GM10266 (cell line): ENCODE measurements around the gene ANXA1.
A peak's percentile ranks its signal among the peaks of the same experiment; 100 is the strongest.

Experiments used
- DNase-seq: peaks from one replicate; pipeline ENCODE4 v3.0.0; 2012; ENCODE audit errors: extremely low spot score
- TF ChIP-seq, protein P1 (sequence below): IDR thresholded peaks from 2 replicates; pipeline ENCODE4 v1.5.1; 2012; ENCODE audit warnings: mild to moderate bottlenecking, low read depth; ENCODE audit not compliant: control insufficient read depth, insufficient read depth; ENCODE audit errors: missing control alignments

The ANXA1 gene

DNA sequence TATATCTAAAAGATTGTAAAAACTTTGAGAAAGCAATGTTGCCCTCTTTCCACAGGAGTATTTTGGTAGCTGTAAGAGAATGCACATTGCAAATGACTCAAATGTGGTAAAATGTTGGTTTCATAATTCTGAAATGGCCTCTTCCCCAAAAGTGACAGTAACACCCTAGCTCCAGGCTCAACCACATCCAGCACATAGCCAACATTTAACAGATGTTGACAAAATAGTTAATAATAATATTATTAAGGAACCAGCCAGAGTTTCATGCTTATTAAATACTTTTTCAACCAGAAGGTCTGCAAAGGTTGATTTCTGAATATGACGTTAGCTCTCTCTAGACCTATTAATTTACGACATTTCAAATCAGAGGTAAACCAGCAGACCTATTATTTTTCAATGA, 1.3 kb downstream of the ANXA1 start:
- peak; percentile 14 for DNase-seq
- TF ChIP-seq, protein P1, sequence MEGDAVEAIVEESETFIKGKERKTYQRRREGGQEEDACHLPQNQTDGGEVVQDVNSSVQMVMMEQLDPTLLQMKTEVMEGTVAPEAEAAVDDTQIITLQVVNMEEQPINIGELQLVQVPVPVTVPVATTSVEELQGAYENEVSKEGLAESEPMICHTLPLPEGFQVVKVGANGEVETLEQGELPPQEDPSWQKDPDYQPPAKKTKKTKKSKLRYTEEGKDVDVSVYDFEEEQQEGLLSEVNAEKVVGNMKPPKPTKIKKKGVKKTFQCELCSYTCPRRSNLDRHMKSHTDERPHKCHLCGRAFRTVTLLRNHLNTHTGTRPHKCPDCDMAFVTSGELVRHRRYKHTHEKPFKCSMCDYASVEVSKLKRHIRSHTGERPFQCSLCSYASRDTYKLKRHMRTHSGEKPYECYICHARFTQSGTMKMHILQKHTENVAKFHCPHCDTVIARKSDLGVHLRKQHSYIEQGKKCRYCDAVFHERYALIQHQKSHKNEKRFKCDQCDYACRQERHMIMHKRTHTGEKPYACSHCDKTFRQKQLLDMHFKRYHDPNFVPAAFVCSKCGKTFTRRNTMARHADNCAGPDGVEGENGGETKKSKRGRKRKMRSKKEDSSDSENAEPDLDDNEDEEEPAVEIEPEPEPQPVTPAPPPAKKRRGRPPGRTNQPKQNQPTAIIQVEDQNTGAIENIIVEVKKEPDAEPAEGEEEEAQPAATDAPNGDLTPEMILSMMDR = no peak

DNA sequence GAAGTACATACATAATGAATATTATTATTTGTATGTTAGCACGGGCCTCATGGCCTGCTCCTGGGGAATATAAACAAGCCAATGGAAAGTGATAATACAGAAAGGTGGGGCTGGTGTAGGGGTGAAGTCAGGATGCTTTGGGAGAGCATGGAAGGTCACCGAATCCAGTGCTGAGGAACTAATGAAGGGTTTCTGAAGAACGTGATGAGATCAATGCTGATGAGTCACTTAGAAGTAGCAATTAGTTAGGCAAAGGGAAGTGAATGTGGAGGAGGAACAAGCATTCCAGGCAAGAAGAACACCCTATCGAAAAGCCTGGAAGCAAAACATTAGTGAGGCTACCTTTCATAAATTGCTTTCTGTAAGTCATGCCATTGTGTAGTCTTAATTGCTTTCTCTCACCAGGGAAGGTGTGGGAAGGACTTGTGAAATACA, 2.1 kb downstream of the ANXA1 start:
- TF ChIP-seq, protein P1 = no peak
- DNase-seq = no peak

DNA sequence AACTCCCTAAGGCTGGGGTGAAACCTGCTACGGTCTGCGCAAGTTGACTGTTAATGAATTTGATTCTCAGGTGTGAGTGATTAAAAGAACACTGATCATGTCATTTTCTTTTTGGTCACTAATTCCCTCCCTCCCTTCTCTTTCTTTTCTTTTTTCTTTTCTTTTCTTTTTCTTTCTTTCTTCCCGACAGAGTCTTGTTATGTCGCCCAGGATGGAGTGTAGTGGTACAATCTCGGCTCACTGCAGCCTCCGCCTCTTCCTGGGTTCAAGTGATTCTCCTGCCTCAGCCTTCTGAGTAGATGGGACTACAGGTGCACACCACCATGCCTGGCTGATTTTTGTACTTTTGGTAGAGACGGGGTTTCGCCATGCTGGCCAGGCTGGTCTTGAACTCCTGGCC, 2.6 kb downstream of the ANXA1 start:
- TF ChIP-seq, protein P1 = no peak

DNA sequence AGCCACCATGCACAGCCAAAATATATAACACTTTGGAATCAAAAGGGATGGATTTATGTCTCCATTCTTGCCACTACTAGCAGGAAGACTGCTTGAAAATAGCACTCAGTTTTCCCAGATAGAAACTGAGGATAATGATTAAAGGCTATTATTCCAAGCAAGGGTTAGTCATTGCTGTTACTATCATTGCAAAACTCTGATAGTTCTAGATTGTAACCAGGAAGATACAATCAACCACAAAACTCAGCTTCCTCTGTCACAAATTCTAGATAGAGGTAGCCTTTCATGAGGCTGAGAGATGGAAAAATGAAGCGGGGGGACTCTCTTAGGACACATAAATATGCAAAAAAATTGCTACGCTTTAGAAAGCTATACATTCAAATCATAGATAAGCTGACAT, 3.1 kb downstream of the ANXA1 start:
- TF ChIP-seq, protein P1 = no peak
- DNase-seq = no peak

More for the DNA sequence above, 2.6 kb downstream of the ANXA1 start:
- no peak for DNase-seq

DNA sequence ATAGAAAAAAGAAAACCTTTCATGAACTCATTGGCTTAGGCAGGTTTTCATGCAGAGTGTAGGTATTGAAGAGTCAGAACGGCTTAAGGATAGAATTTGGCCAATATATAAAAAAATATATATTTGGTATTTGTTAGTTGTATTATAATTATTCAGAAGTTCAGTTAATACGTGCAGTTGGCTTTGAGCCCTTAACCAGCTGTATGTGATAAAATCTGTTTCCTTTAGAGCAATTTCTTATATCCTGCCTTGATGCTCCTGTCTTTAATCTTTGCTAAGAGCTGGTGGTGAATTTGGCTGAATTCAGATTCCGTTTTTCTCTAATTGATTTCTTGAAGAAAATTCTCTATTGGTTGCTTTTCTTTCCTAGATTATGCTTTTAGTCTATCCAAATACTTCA, 3.7 kb downstream of the ANXA1 start:
- TF ChIP-seq, protein P1 = no peak
- DNase-seq = no peak

DNA sequence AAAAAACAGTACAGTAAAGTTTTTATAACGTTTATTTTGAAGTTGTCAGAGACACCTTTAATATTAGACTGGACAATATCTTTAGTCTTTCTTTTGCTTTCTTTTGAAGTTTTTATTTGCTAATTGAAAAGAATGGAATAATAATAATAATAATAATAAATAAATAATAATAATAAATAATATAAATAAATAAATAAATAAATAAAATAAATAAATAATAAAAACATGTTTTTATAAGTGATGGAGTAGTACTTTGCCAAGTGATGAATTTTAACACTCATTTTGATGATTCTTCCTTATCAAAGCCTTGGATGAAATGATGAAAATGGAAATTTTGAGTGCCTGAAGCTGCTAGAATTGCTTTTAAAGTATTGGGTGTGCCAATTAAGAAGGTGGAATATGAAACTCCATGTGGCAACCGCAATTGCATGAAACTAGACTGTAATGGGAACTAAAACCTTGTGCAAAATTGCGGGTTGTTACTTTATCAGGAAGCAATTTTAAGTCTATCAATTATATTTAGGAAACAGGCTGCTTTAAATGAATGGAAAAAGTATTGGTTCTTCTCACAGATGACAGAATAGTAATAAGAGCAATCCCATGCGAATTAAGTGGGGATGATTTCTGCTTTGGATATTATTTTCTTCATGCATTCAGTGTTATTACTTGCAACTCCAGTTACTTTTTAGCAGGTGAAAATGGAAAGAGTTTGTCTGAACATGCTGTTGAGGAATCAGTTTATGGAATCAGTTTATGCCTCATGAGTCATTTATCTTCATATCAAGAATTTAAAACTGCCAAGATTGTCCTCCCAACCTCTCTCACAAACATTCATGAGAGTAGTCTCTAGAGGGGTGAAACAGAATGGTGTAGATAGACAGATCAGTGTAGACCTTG, 4.6 kb downstream of the ANXA1 start:
- DNase-seq = no peak
- TF ChIP-seq, protein P1 = no peak

DNA sequence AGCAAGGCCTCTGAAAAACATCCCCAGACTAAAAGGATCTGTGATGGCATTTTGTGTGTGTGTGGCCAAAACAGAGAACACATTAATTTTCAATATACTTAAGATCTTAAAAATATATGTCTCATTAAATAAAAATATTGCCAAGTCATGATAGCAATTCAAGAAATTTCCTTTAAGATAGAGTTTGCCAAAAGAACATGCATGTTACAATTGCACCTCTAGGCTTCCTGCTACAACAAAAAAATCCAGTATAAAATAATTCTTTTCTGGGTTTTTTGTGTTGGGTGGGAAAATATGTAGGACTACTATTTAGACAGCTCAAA, 5.2 kb downstream of the ANXA1 start:
- DNase-seq = no peak
- TF ChIP-seq, protein P1 = no peak
